Measurements from ENCODE around the gene CENPB. TPM values are rescaled to one million over a fixed set of nuclear protein-coding genes. Genes with fewer than 3 reads are reported as not detected.
"Not testable (repeated sequence)": the region's sequence is repeated elsewhere in the genome, so short reads cannot be mapped to it uniquely, and the experiment has no call there.

Gene CENPB
- total RNA-seq, 1 experiment from 2014 or later = 13.0 TPM

GRCh38 chr20:3789201-3789600, 2.7 kb upstream of the CENPB start:
- H3K9me2 ChIP-seq (replicated peaks; ENCODE audit: insufficient read depth, low read length); DNase-seq; H3K4me3 ChIP-seq (ENCODE audit: low read length); H3K36me3 ChIP-seq (ENCODE audit: insufficient read depth, low read length); H3K27me3 ChIP-seq (ENCODE audit: low read length); H3K9ac ChIP-seq (ENCODE audit: low read length); H2AFZ ChIP-seq (ENCODE audit: low read length); H3K9me3 ChIP-seq (ENCODE audit: low read length); H3K4me2 ChIP-seq (ENCODE audit: low read depth, low read length, poor library complexity, severe bottlenecking); H3K27ac ChIP-seq (ENCODE audit: low read length): not testable (repeated sequence)
- Histone ChIP-seq H3K79me2 (ENCODE audit: low read length) (peaks cover 16% of the 10 kb centered on the region), H4K20me1 (ENCODE audit: insufficient read depth, low read depth, low read length) (peaks cover 10% of the 10 kb centered on the region; the same call in 1 of the 2 replicates), H3K4me1 (ENCODE audit: low read length) (peaks cover 22% of the 10 kb centered on the region)

GRCh38 chr20:3788685-3789155, 2.2 kb upstream of the CENPB start:
- H3K79me2 ChIP-seq (ENCODE audit: low read length) = peaks cover 16% of the 10 kb centered on the region
- H4K20me1 ChIP-seq (ENCODE audit: insufficient read depth, low read depth, low read length) = peaks cover 10% of the 10 kb centered on the region; the same call in 1 of the 2 replicates
- no peak overlapping the region for H3K9ac ChIP-seq (ENCODE audit: low read length)
- no peaks in the 10 kb centered on the region for H3K9me2 ChIP-seq (replicated peaks; ENCODE audit: insufficient read depth, low read length)
- no peaks in the 10 kb centered on the region for H3K9me3 ChIP-seq (ENCODE audit: low read length)
- H3K4me1 ChIP-seq (ENCODE audit: low read length) = peaks cover 22% of the 10 kb centered on the region
- no peak overlapping the region for H3K4me2 ChIP-seq (ENCODE audit: low read depth, low read length, poor library complexity, severe bottlenecking)
- H3K27ac ChIP-seq (ENCODE audit: low read length) = no peak overlapping the region
- H2AFZ ChIP-seq (ENCODE audit: low read length) = no peak overlapping the region
- no peaks in the 10 kb centered on the region for H3K36me3 ChIP-seq (ENCODE audit: insufficient read depth, low read length)
- DNase-seq = peak; percentile 70
- no peak overlapping the region for H3K4me3 ChIP-seq (ENCODE audit: low read length)
- no peaks in the 10 kb centered on the region for H3K27me3 ChIP-seq (ENCODE audit: low read length)

- no peaks in the 10 kb centered on the region for H3K27me3 ChIP-seq (ENCODE audit: low read length)
- H3K4me3 ChIP-seq (ENCODE audit: low read length) = peak overlapping the region; percentile 65
- no peak overlapping the region for H3K27ac ChIP-seq (ENCODE audit: low read length)
- H3K4me2 ChIP-seq (ENCODE audit: low read depth, low read length, poor library complexity, severe bottlenecking) = peak overlapping the region; percentile 89
- H3K9ac ChIP-seq (ENCODE audit: low read length) = peak overlapping the region; percentile 66
- no peak for DNase-seq
- H2AFZ ChIP-seq (ENCODE audit: low read length) = peak overlapping the region; percentile 69; the same call in 1 of the 2 replicates
- H4K20me1 ChIP-seq (ENCODE audit: insufficient read depth, low read depth, low read length) = peaks cover 10% of the 10 kb centered on the region; the same call in 1 of the 2 replicates
- H3K36me3 ChIP-seq (ENCODE audit: insufficient read depth, low read length) = no peaks in the 10 kb centered on the region
- H3K9me3 ChIP-seq (ENCODE audit: low read length) = no peaks in the 10 kb centered on the region
- H3K4me1 ChIP-seq (ENCODE audit: low read length) = peaks cover 22% of the 10 kb centered on the region
- H3K79me2 ChIP-seq (ENCODE audit: low read length) = peaks cover 16% of the 10 kb centered on the region
- no peaks in the 10 kb centered on the region for H3K9me2 ChIP-seq (replicated peaks; ENCODE audit: insufficient read depth, low read length)
These were observed 929 bp upstream of the CENPB start for GRCh38 chr20:3787324-3788014.

GRCh38 chr20:3786126-3786484, 435 bp downstream of the CENPB start:
- H3K4me1 ChIP-seq (ENCODE audit: low read length) = peaks cover 23% of the 10 kb centered on the region
- H3K36me3 ChIP-seq (ENCODE audit: insufficient read depth, low read length) = no peaks in the 10 kb centered on the region
- H3K79me2 ChIP-seq (ENCODE audit: low read length) = peaks cover 16% of the 10 kb centered on the region
- H3K9me3 ChIP-seq (ENCODE audit: low read length) = no peaks in the 10 kb centered on the region
- no peak overlapping the region for H2AFZ ChIP-seq (ENCODE audit: low read length)
- H3K9me2 ChIP-seq (replicated peaks; ENCODE audit: insufficient read depth, low read length) = no peaks in the 10 kb centered on the region
- DNase-seq = no peak
- H3K4me2 ChIP-seq (ENCODE audit: low read depth, low read length, poor library complexity, severe bottlenecking) = peak overlapping the region; percentile 82
- H3K4me3 ChIP-seq (ENCODE audit: low read length) = peak overlapping the region; percentile 73
- no peaks in the 10 kb centered on the region for H3K27me3 ChIP-seq (ENCODE audit: low read length)
- H3K27ac ChIP-seq (ENCODE audit: low read length) = no peak overlapping the region
- peaks cover 10% of the 10 kb centered on the region; the same call in 1 of the 2 replicates for H4K20me1 ChIP-seq (ENCODE audit: insufficient read depth, low read depth, low read length)
- H3K9ac ChIP-seq (ENCODE audit: low read length) = peak overlapping the region; percentile 77

GRCh38 chr20:3785240-3786125, 1.1 kb downstream of the CENPB start:
- no peaks in the 10 kb centered on the region for H3K9me2 ChIP-seq (replicated peaks; ENCODE audit: insufficient read depth, low read length)
- H3K79me2 ChIP-seq (ENCODE audit: low read length) = peaks cover 16% of the 10 kb centered on the region
- DNase-seq = no peak
- peaks cover 10% of the 10 kb centered on the region; the same call in 1 of the 2 replicates for H4K20me1 ChIP-seq (ENCODE audit: insufficient read depth, low read depth, low read length)
- H3K4me1 ChIP-seq (ENCODE audit: low read length) = peaks cover 29% of the 10 kb centered on the region
- peak overlapping the region; percentile 77 for H3K9ac ChIP-seq (ENCODE audit: low read length)
- H3K4me3 ChIP-seq (ENCODE audit: low read length) = peak overlapping the region; percentile 73; the same call in 1 of the 2 replicates
- no peak overlapping the region for H3K27ac ChIP-seq (ENCODE audit: low read length)
- H3K27me3 ChIP-seq (ENCODE audit: low read length) = no peaks in the 10 kb centered on the region
- no peaks in the 10 kb centered on the region for H3K9me3 ChIP-seq (ENCODE audit: low read length)
- no peak overlapping the region for H2AFZ ChIP-seq (ENCODE audit: low read length)
- H3K36me3 ChIP-seq (ENCODE audit: insufficient read depth, low read length) = no peaks in the 10 kb centered on the region
- H3K4me2 ChIP-seq (ENCODE audit: low read depth, low read length, poor library complexity, severe bottlenecking) = peak overlapping the region; percentile 82

- Histone ChIP-seq H3K4me2 (ENCODE audit: low read depth, low read length, poor library complexity, severe bottlenecking) (peak overlapping the region; percentile 39), H3K4me1 (ENCODE audit: low read length) (peaks cover 32% of the 10 kb centered on the region), H3K9me2 (replicated peaks; ENCODE audit: insufficient read depth, low read length) (no peaks in the 10 kb centered on the region), H3K27ac (ENCODE audit: low read length) (no peak overlapping the region), H3K36me3 (ENCODE audit: insufficient read depth, low read length) (no peaks in the 10 kb centered on the region), H3K79me2 (ENCODE audit: low read length) (peaks cover 16% of the 10 kb centered on the region), H3K9me3 (ENCODE audit: low read length) (no peaks in the 10 kb centered on the region), H3K27me3 (ENCODE audit: low read length) (no peaks in the 10 kb centered on the region), H3K4me3 (ENCODE audit: low read length) (no peak overlapping the region), H2AFZ (ENCODE audit: low read length) (no peak overlapping the region), H3K9ac (ENCODE audit: low read length) (no peak overlapping the region), H4K20me1 (ENCODE audit: insufficient read depth, low read depth, low read length) (peaks cover 10% of the 10 kb centered on the region; the same call in 1 of the 2 replicates)
- DNase-seq = no peak
These were observed 1.7 kb downstream of the CENPB start for GRCh38 chr20:3784863-3785239.

GRCh38 chr20:3784216-3784853, 2.2 kb downstream of the CENPB start:
- peaks cover 10% of the 10 kb centered on the region; the same call in 1 of the 2 replicates for H4K20me1 ChIP-seq (ENCODE audit: insufficient read depth, low read depth, low read length)
- no peak overlapping the region for H3K9ac ChIP-seq (ENCODE audit: low read length)
- DNase-seq = no peak
- peaks cover 32% of the 10 kb centered on the region for H3K4me1 ChIP-seq (ENCODE audit: low read length)
- H3K4me2 ChIP-seq (ENCODE audit: low read depth, low read length, poor library complexity, severe bottlenecking) = peak overlapping the region; percentile 39
- no peaks in the 10 kb centered on the region for H3K36me3 ChIP-seq (ENCODE audit: insufficient read depth, low read length)
- H3K27ac ChIP-seq (ENCODE audit: low read length) = no peak overlapping the region
- no peak overlapping the region for H3K4me3 ChIP-seq (ENCODE audit: low read length)
- H2AFZ ChIP-seq (ENCODE audit: low read length) = no peak overlapping the region
- H3K9me2 ChIP-seq (replicated peaks; ENCODE audit: insufficient read depth, low read length) = no peaks in the 10 kb centered on the region
- H3K79me2 ChIP-seq (ENCODE audit: low read length) = peaks cover 16% of the 10 kb centered on the region
- H3K9me3 ChIP-seq (ENCODE audit: low read length) = no peaks in the 10 kb centered on the region
- H3K27me3 ChIP-seq (ENCODE audit: low read length) = no peaks in the 10 kb centered on the region

All from Karpas-422 (cell line).